ENCODE measurements around the gene BCLAF1. TPM values are rescaled to one million over a fixed set of nuclear protein-coding genes. Genes with fewer than 3 reads are reported as not detected.

Gene BCLAF1
- total and polyA plus RNA-seq, 2 of the 8 experiments (the other 6 are each of a cell fraction or from before 2014, with no cell fraction given), result 30.5 to 230 TPM

- TF ChIP-seq CHD7 (IDR thresholded peaks at IDR 0.05; ENCODE audit: insufficient replicate concordance, low read length) (no peak), TCF12 (IDR thresholded peaks at IDR 0.05; ENCODE audit: low read depth, low read length) (no peak), ATF2 (IDR thresholded peaks at IDR 0.05; ENCODE audit: low read length) (no peak), EGR1 (IDR thresholded peaks at IDR 0.05; ENCODE audit: borderline replicate concordance, low read depth, low read length) (no peak), YY1 (IDR thresholded peaks at IDR 0.05; ENCODE audit: low read depth, low read length) (no peak), BCL11A (IDR thresholded peaks at IDR 0.05; ENCODE audit: low read depth in 2 of 2, low read length in 2 of 2) (no peak), BRCA1 (IDR thresholded peaks at IDR 0.05; ENCODE audit: low read depth, low read length) (no peak), TBP (IDR thresholded peaks at IDR 0.05; ENCODE audit: low read depth, low read length) (no peak), JUND (IDR thresholded peaks at IDR 0.05; ENCODE audit: low read length) (no peak), CREB1 (IDR thresholded peaks at IDR 0.05) (no peak), TEAD4 (IDR thresholded peaks at IDR 0.05; ENCODE audit: low read depth, low read length) (no peak), MAFK (IDR thresholded peaks at IDR 0.05; ENCODE audit: low read depth, low read length) (no peak)
Measured at GRCh38 chr6:136212608-136213007, 77.0 kb downstream of the BCLAF1 start (continued).

Measured in H1 (cell line).